Activated T-cell treated with anti-CD3 and anti-CD28 coated beads, Interleukin-2, amount 50 U/mL, for 24 hours (primary cell): ENCODE measurements around the gene ADGRB3.
"Not testable (repeated sequence)": the region's sequence is repeated elsewhere in the genome, so short reads cannot be mapped to it uniquely, and the experiment has no call there.

Experiments
- DNase-seq: peaks from one replicate; pipeline ENCODE4 v3.0.0-alpha.2; 2020
- H3K27ac Mint-ChIP-seq: 2 replicates; pipeline ENCODE4 v1.8.0; 2020; ENCODE audit warnings: mild to moderate bottlenecking, mixed read lengths
- H3K27me3 Mint-ChIP-seq: 2 replicates; pipeline ENCODE4 v1.8.0; 2020; ENCODE audit warnings: mixed read lengths
- H3K36me3 Mint-ChIP-seq: 2 replicates; pipeline ENCODE4 v1.8.0; 2020; ENCODE audit warnings: low read depth, mixed read lengths
- H3K4me1 Mint-ChIP-seq: 2 replicates; pipeline ENCODE4 v1.8.0; 2020; ENCODE audit warnings: low read depth, mixed read lengths
- H3K4me3 Mint-ChIP-seq: 2 replicates; pipeline ENCODE4 v1.8.0; 2020; ENCODE audit warnings: mild to moderate bottlenecking, moderate library complexity, mixed read lengths
- H3K9me3 Mint-ChIP-seq: 2 replicates; pipeline ENCODE4 v1.8.0; 2020; ENCODE audit warnings: mixed read lengths

Gene ADGRB3

GRCh38 chr6:69261010-69261409 lies 625.9 kb downstream of the ADGRB3 start:
- Mint-ChIP-seq H3K4me1 (no peaks in the 10 kb centered on the region), H3K4me3 (no peak overlapping the region), H3K36me3 (no peaks in the 10 kb centered on the region), H3K9me3 (peaks cover 3% of the 10 kb centered on the region), H3K27me3 (no peaks in the 10 kb centered on the region), H3K27ac (no peak overlapping the region)
- no peak for DNase-seq

GRCh38 chr6:69263297-69263696 lies 628.2 kb downstream of the ADGRB3 start:
- no peaks in the 10 kb centered on the region for H3K4me1 Mint-ChIP-seq
- H3K27me3 Mint-ChIP-seq: no peaks in the 10 kb centered on the region
- DNase-seq: no peak
- no peaks in the 10 kb centered on the region for H3K9me3 Mint-ChIP-seq
- no peaks in the 10 kb centered on the region for H3K36me3 Mint-ChIP-seq
- H3K27ac Mint-ChIP-seq: no peak overlapping the region
- H3K4me3 Mint-ChIP-seq: no peak overlapping the region

DNA sequence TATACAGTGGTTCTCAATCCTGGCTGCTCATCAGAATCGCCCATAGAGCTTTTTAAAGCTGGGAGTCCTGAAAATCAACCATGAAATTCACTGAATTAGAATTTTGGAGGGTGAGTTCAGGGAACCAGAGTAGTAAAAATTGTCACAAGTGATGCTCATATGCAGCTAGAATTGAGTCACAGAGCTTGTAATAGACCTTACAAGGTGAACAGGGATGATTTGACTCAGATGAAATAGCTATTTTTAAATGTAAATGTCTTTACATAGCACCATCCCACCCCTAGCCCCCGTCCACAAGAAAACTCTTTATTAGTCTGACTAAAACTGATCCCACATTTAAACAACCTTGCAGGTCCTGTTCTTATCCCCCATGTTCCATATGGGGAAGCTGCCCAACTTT lies 630.0 kb downstream of the ADGRB3 start:
- Mint-ChIP-seq H3K4me1 (no peaks in the 10 kb centered on the region), H3K9me3 (no peaks in the 10 kb centered on the region), H3K27me3 (no peaks in the 10 kb centered on the region), H3K27ac (no peak overlapping the region), H3K36me3 (no peaks in the 10 kb centered on the region), H3K4me3 (no peak overlapping the region)
- DNase-seq: no peak

GRCh38 chr6:69265706-69266105 lies 630.6 kb downstream of the ADGRB3 start:
- H3K27me3 Mint-ChIP-seq: no peaks in the 10 kb centered on the region
- no peaks in the 10 kb centered on the region for H3K9me3 Mint-ChIP-seq
- H3K36me3 Mint-ChIP-seq: no peaks in the 10 kb centered on the region
- H3K4me1 Mint-ChIP-seq: no peaks in the 10 kb centered on the region
- no peak overlapping the region for H3K4me3 Mint-ChIP-seq
- DNase-seq: no peak
- no peak overlapping the region for H3K27ac Mint-ChIP-seq

DNA sequence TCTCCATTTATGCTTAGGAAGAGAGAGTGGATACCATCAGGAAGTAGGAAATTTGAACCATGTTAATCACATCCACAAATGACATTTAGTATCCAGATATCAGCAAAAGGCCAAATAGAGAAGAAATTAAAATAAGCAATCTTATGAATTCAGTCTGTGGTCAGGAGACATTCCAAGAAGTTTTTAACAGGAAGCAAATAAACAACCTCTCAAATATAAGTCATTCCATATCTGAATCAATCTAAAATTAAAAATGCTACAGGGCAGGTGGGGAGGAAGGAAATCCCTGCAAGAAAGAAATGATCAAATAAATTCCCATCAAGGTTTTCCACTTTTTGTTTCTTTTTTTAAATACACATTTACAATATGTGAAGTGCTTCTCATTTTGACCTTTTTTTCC lies 641.1 kb downstream of the ADGRB3 start:
- no peak for DNase-seq
- Mint-ChIP-seq H3K36me3 (no peaks in the 10 kb centered on the region), H3K4me1 (no peaks in the 10 kb centered on the region), H3K9me3 (no peaks in the 10 kb centered on the region), H3K27ac (no peak overlapping the region), H3K27me3 (no peaks in the 10 kb centered on the region), H3K4me3 (no peak overlapping the region)

DNA sequence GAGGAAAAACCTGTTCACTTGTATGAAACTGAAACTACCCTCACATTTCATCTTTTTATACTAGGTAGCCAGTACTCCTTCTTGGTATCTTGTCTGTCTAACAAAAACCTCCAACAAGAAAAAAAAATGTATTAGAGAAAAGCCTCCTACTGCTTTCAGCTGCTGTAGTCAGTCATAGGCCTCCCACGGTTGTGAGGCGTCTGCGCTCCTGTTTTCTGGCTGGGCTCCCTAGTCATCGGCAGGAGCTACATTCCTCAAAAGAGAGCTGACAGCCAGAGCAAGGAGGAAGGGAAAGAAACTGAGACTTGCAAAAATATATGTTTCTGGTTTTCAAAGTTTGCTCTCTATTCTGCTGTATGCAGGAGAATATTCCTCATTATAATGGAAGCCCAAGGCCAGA lies 644.7 kb downstream of the ADGRB3 start:
- H3K4me3 Mint-ChIP-seq: no peak overlapping the region
- no peaks in the 10 kb centered on the region for H3K9me3 Mint-ChIP-seq
- no peaks in the 10 kb centered on the region for H3K36me3 Mint-ChIP-seq
- H3K4me1 Mint-ChIP-seq: no peaks in the 10 kb centered on the region
- no peaks in the 10 kb centered on the region for H3K27me3 Mint-ChIP-seq
- DNase-seq: no peak
- no peak overlapping the region for H3K27ac Mint-ChIP-seq

GRCh38 chr6:69280858-69281257 lies 645.8 kb downstream of the ADGRB3 start:
- H3K9me3 Mint-ChIP-seq: no peaks in the 10 kb centered on the region
- no peak overlapping the region for H3K4me3 Mint-ChIP-seq

GRCh38 chr6:69284176-69284730 lies 649.2 kb downstream of the ADGRB3 start:
- no peaks in the 10 kb centered on the region for H3K27me3 Mint-ChIP-seq
- no peaks in the 10 kb centered on the region for H3K36me3 Mint-ChIP-seq
- H3K27ac Mint-ChIP-seq: no peak overlapping the region
- H3K4me3 Mint-ChIP-seq: no peak overlapping the region
- no peak for DNase-seq
- H3K4me1 Mint-ChIP-seq: no peaks in the 10 kb centered on the region
- H3K9me3 Mint-ChIP-seq: no peaks in the 10 kb centered on the region

More at GRCh38 chr6:69280858-69281257, 645.8 kb downstream of the ADGRB3 start:
- H3K27me3 Mint-ChIP-seq: no peaks in the 10 kb centered on the region
- no peak overlapping the region for H3K27ac Mint-ChIP-seq
- H3K4me1 Mint-ChIP-seq: no peaks in the 10 kb centered on the region
- H3K36me3 Mint-ChIP-seq: no peaks in the 10 kb centered on the region
- no peak for DNase-seq

GRCh38 chr6:69285054-69285453 lies 650.0 kb downstream of the ADGRB3 start:
- no peaks in the 10 kb centered on the region for H3K9me3 Mint-ChIP-seq
- no peaks in the 10 kb centered on the region for H3K4me1 Mint-ChIP-seq
- no peak overlapping the region for H3K4me3 Mint-ChIP-seq
- H3K36me3 Mint-ChIP-seq: no peaks in the 10 kb centered on the region
- H3K27me3 Mint-ChIP-seq: no peaks in the 10 kb centered on the region
- no peak overlapping the region for H3K27ac Mint-ChIP-seq
- DNase-seq: no peak

DNA sequence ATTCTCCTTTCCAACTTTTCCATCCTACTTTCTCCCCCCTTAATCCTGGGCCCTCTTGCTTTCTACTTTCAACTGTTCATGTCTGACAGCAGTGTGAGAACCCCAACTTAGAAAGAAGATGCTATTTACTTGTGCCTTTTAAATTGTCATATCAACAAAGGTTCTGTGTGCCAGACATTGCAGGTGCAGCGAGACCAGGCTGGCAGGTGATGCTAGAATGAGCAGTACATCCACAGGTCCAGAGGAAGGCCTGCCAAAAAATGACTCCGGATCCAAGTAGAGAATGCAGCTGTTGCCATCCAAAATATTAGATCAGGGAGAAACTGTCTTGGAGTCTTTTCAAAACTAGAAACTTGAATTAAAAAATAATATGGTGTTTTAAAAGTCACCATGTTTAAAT lies 651.2 kb downstream of the ADGRB3 start:
- H3K27ac Mint-ChIP-seq: no peak overlapping the region
- H3K27me3 Mint-ChIP-seq: no peaks in the 10 kb centered on the region
- H3K9me3 Mint-ChIP-seq: no peaks in the 10 kb centered on the region
- H3K4me3 Mint-ChIP-seq: no peak overlapping the region
- DNase-seq: no peak
- no peaks in the 10 kb centered on the region for H3K36me3 Mint-ChIP-seq
- no peaks in the 10 kb centered on the region for H3K4me1 Mint-ChIP-seq

GRCh38 chr6:69288198-69288597 lies 653.1 kb downstream of the ADGRB3 start:
- not testable (repeated sequence) for H3K9me3 Mint-ChIP-seq, H3K36me3 Mint-ChIP-seq, DNase-seq, H3K27me3 Mint-ChIP-seq, H3K4me1 Mint-ChIP-seq, H3K27ac Mint-ChIP-seq, H3K4me3 Mint-ChIP-seq

GRCh38 chr6:69289689-69290495 lies 654.8 kb downstream of the ADGRB3 start:
- Mint-ChIP-seq H3K4me1 (no peaks in the 10 kb centered on the region), H3K36me3 (no peaks in the 10 kb centered on the region), H3K9me3 (no peaks in the 10 kb centered on the region), H3K4me3 (no peak overlapping the region), H3K27ac (no peak overlapping the region), H3K27me3 (no peaks in the 10 kb centered on the region)
- DNase-seq: no peak

DNA sequence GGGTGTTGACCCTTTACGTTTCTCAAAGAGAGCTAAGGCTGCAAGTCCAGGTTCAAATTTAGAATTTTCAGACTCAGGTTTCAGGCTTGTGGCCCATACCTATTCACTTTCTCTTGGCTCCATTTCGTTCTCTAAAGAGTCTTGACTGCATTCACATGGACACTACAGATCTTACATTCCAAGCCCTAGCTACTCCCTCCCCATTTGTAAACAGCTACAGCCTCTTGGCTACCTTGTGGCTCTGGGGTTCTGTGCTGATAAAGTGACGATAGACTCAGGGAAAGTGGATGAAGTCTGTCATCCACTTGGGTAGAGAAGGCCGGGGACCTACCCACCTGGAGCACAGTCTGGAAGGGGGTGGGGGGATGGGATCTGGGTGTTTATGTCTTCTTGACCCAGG lies 658.4 kb downstream of the ADGRB3 start:
- no peaks in the 10 kb centered on the region for H3K27me3 Mint-ChIP-seq
- no peaks in the 10 kb centered on the region for H3K36me3 Mint-ChIP-seq
- no peak overlapping the region for H3K27ac Mint-ChIP-seq
- H3K4me1 Mint-ChIP-seq: no peaks in the 10 kb centered on the region
- no peaks in the 10 kb centered on the region for H3K9me3 Mint-ChIP-seq
- DNase-seq: no peak
- no peak overlapping the region for H3K4me3 Mint-ChIP-seq

DNA sequence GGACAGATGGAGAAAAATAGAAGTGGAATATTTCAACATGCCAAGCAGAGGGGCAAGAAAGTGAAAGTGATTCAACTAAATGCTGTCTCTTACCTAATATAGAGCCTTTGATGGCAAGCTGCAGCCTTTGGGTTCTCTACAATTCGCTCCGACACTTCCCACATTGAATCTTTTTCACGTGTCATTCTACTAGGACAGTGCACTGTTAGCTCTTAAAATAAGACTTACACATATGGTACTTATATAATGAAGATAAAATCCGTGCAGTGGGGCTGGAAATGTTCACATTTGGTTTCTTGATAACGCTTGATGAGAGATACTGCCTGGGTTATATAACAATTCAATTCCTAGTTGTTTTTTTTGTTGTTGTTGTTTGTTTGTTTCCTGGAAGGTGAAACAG lies 659.3 kb downstream of the ADGRB3 start:
- H3K9me3 Mint-ChIP-seq: no peaks in the 10 kb centered on the region
- H3K4me3 Mint-ChIP-seq: no peak overlapping the region
- H3K36me3 Mint-ChIP-seq: no peaks in the 10 kb centered on the region
- DNase-seq: no peak
- H3K27me3 Mint-ChIP-seq: no peaks in the 10 kb centered on the region
- no peak overlapping the region for H3K27ac Mint-ChIP-seq
- no peaks in the 10 kb centered on the region for H3K4me1 Mint-ChIP-seq

DNA sequence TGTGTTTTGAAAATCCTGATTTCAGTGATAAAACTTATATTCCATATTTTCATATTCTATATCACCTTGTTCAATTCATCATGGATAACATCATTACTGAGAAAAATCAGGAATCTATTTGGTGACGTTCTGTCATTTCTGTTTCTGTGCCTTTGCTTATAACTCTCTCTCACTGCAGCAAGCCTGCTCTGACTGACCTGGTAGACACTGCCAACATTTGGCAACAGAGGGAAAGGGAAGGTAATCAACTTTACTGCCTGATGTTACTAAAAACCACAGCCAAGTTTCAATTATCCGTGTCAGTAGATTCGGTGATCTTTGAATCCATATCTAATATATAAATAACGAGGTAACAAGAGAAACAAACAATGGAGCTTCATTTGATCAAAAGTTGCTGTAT lies 659.8 kb downstream of the ADGRB3 start:
- Mint-ChIP-seq H3K9me3 (no peaks in the 10 kb centered on the region), H3K36me3 (no peaks in the 10 kb centered on the region), H3K27ac (no peak overlapping the region), H3K4me3 (no peak overlapping the region), H3K4me1 (no peaks in the 10 kb centered on the region), H3K27me3 (no peaks in the 10 kb centered on the region)
- DNase-seq: no peak
